HepG2 (cell line): ENCODE measurements around the gene MARCHF4. TPM values are rescaled to one million over a fixed set of nuclear protein-coding genes. Genes with fewer than 3 reads are reported as not detected.

Experiments used
- ATAC-seq: fragments of 200-7000 bp; cut with Tn5 transposase; 3 replicates; pipeline ENCODE4 v1.9.1; 2020; ENCODE audit warnings: mild to moderate bottlenecking, moderate library complexity
- BruUV-seq: library from RNA; stranded (reverse); fragments of 400-500 nt; replicated peaks from 2 replicates; lab custom pipeline; 2021; lab: Mats Ljungman, UMichigan
- CTCF ChIA-PET: fragments of 300-600 bp; formaldehyde crosslinking; extraction: SDS; loops from one replicate; lab custom pipeline; 2021; ENCODE audit warnings: low total read pairs, inconsistent platforms, low intra/inter-chr PET ratio; lab: Yijun Ruan, JAX
- POLR2A ChIA-PET: fragments of 350-600 bp; sonication (Branson Sonifier 250); formaldehyde crosslinking; loops from one replicate; lab custom pipeline; 2020; ENCODE audit warnings: antibody characterized with exemption, inconsistent platforms; lab: Yijun Ruan, JAX
- DNase-seq: peaks from one replicate; pipeline ENCODE4 v3.0.0-alpha.2; 2015; ENCODE audit warnings: low spot score
- FAIRE-seq: peaks from 3 replicates; lab custom pipeline; 2011; peaks lifted over from hg19 to GRCh38; lab: Jason Lieb, UNC
- H2AFZ ChIP-seq: one replicate; pipeline ENCODE4 v1.6.1; 2011; ENCODE audit warnings: low read length, inconsistent platforms
- H3K27ac ChIP-seq: fragments of 300-600 bp; 3 replicates; pipeline ENCODE4 v1.8.0; 2011; ENCODE audit warnings: mixed run types, mild to moderate bottlenecking, mixed read lengths, low read length, inconsistent platforms; ENCODE audit not compliant: insufficient read depth; ENCODE audit errors: extremely low read length
- H3K27me3 ChIP-seq, 2 experiments: fragments of 200-600 bp in 1 of 2; 2 replicates in 1 of 2; 3 replicates in 1 of 2; pipeline versions ENCODE4 v1.6.0 to v1.8.0; 2011; ENCODE audit warnings: low read length in 2 of 2, mild to moderate bottlenecking in 2 of 2, moderate library complexity in 2 of 2, inconsistent platforms in 1 of 2; ENCODE audit not compliant: insufficient read depth in 2 of 2, control insufficient read depth in 1 of 2
- H3K36me3 ChIP-seq, 2 experiments: fragments of 200-600 bp in 1 of 2; replicated peaks in 1 of 2; 2 replicates in 1 of 2; 3 replicates in 1 of 2; pipeline versions ENCODE4 v1.5.1 to v1.8.0; 2011; ENCODE audit warnings: low read length in 2 of 2, inconsistent platforms in 1 of 2; ENCODE audit not compliant: insufficient read depth in 2 of 2, control insufficient read depth in 1 of 2
- H3K4me1 ChIP-seq: 2 replicates; pipeline ENCODE4 v1.5.1; 2012; ENCODE audit warnings: low read length, inconsistent platforms; ENCODE audit not compliant: insufficient read depth
- H3K4me2 ChIP-seq: 2 replicates; pipeline ENCODE4 v1.6.0; 2011; ENCODE audit warnings: low read depth, low read length, inconsistent platforms
- H3K4me3 ChIP-seq, 3 experiments: fragments of 200-600 bp in 1 of 3; sonication (generic), shearing (Covaris generic) in 1 of 3; replicated peaks in 1 of 3; 2 replicates each; pipeline ENCODE4 v1.5.1; 2011 to 2016; ENCODE audit warnings: low read length in 3 of 3, inconsistent platforms in 2 of 3, low read depth in 2 of 3, mild to moderate bottlenecking in 2 of 3, control low read depth in 1 of 3, mixed read lengths in 1 of 3; ENCODE audit not compliant: insufficient read depth in 1 of 3
- H3K79me2 ChIP-seq: one replicate; pipeline ENCODE4 v1.6.1; 2011; ENCODE audit warnings: low read length, inconsistent platforms; ENCODE audit not compliant: insufficient read depth
- H3K9ac ChIP-seq: 2 replicates; pipeline ENCODE4 v1.6.0; 2011; ENCODE audit warnings: mild to moderate bottlenecking, low read depth, low read length, inconsistent platforms; ENCODE audit not compliant: insufficient read depth
- H3K9me3 ChIP-seq: 2 replicates; pipeline ENCODE4 v1.5.1; 2012; ENCODE audit warnings: mild to moderate bottlenecking, low read length
- H4K20me1 ChIP-seq: 2 replicates; pipeline ENCODE4 v1.6.0; 2011; ENCODE audit warnings: inconsistent platforms, mild to moderate bottlenecking, low read length, moderate library complexity; ENCODE audit not compliant: insufficient read depth
- ARHGAP35 ChIP-seq: sonication (generic); formaldehyde crosslinking; IDR thresholded peaks from 2 replicates; pipeline ENCODE4 v1.9.0; 2022; ENCODE audit warnings: mild to moderate bottlenecking, inconsistent platforms, moderate library complexity, missing genetic modification reagents, borderline replicate concordance
- ATF7-NPFF ChIP-seq: sonication (generic); formaldehyde crosslinking; IDR thresholded peaks from 2 replicates; pipeline ENCODE4 v1.8.1; 2023; ENCODE audit warnings: mild to moderate bottlenecking, low read depth, missing genetic modification reagents, moderate library complexity
- GPN1 ChIP-seq: sonication (generic); formaldehyde crosslinking; IDR thresholded peaks from 2 replicates; pipeline ENCODE4 v1.5.1; 2020; ENCODE audit warnings: missing genetic modification reagents, borderline replicate concordance
- RNF2 ChIP-seq: fragments of 450-650 bp; conservative IDR thresholded peaks from 2 replicates; pipeline ENCODE4 v1.6.1; 2016; ENCODE audit warnings: low read depth
- SP2 ChIP-seq: sonication (generic); formaldehyde crosslinking; IDR thresholded peaks from 2 replicates; pipeline ENCODE4 v1.5.1; 2020; ENCODE audit warnings: mild to moderate bottlenecking, missing genetic modification reagents
- STAG1 ChIP-seq: sonication (generic); formaldehyde crosslinking; IDR thresholded peaks from 2 replicates; pipeline ENCODE4 v1.4.0; 2020; ENCODE audit warnings: missing genetic modification reagents
- ZIK1 ChIP-seq: sonication (generic); formaldehyde crosslinking; IDR thresholded peaks from 2 replicates; pipeline ENCODE4 v1.5.0; 2020; ENCODE audit warnings: mild to moderate bottlenecking, low read depth, missing genetic modification reagents, borderline replicate concordance
- ZNF550 ChIP-seq: sonication (generic); formaldehyde crosslinking; IDR thresholded peaks from 2 replicates; pipeline ENCODE4 v1.4.0; 2020; ENCODE audit warnings: mild to moderate bottlenecking, missing genetic modification reagents, borderline replicate concordance
- ZNF615 ChIP-seq: sonication (generic); formaldehyde crosslinking; IDR thresholded peaks from 2 replicates; pipeline ENCODE4 v1.5.0; 2020; ENCODE audit warnings: mild to moderate bottlenecking, missing genetic modification reagents, borderline replicate concordance
- ZNF660 ChIP-seq: sonication (generic); formaldehyde crosslinking; IDR thresholded peaks from 2 replicates; pipeline ENCODE4 v1.5.1; 2020; ENCODE audit warnings: mild to moderate bottlenecking, low read depth, missing genetic modification reagents, borderline replicate concordance
- ZNF790 ChIP-seq: sonication (generic); formaldehyde crosslinking; IDR thresholded peaks from 2 replicates; pipeline ENCODE4 v1.8.0; 2022; ENCODE audit warnings: missing genetic modification reagents, mild to moderate bottlenecking, borderline replicate concordance
- whole genome bisulfite sequencing: methylation state at CpG from one replicate; pipeline ENCODE4 v1.1.6; 2017; ENCODE audit warnings: low lambda C conversion rate; 5-methylcytosine and 5-hydroxymethylcytosine counted together
- in situ Hi-C: cut with HindIII; loops from 2 replicates; pipeline ENCODE4 v1.10.0; 2017; ENCODE audit warnings: low pct_unique_long_range_greater_than_20kb; ENCODE audit not compliant: extremely low pct_ligation_motif_present
- intact Hi-C: fragments of 100-400 bp; cut with micrococcal nuclease; formaldehyde crosslinking; loops from one replicate; pipeline ENCODE4 v1.10.0; 2022; ENCODE audit not compliant: unreplicated experiment
- polyA plus RNA-seq, 8 experiments: library from polyadenylated mRNA; depleted of rRNA in 3 of 8; stranded (reverse) in 7 of 8; unstranded in 1 of 8; fragments of >200 nt; fragmentation: Illumina TruSeq in 4 of 8; extraction: Trizol in 4 of 8; gene quantifications; 2 replicates each; pipeline versions ENCODE4 v1.2.1 to v1.2.3, GENCODE V29; 2011 to 2016; ENCODE audit warnings: low read depth in 4 of 8, missing spikeins in 1 of 8, mixed read lengths in 1 of 8; ENCODE audit not compliant: insufficient read depth in 1 of 8
- total RNA-seq, 5 experiments: library from RNA; depleted of rRNA; stranded (reverse); fragments of >200 nt; fragmentation: Illumina TruSeq; extraction: Trizol; gene quantifications; 2 replicates each; pipeline ENCODE4 v1.2.3, GENCODE V29; 2016; ENCODE audit warnings: low read depth in 1 of 5
- TF ChIP-seq, protein P1 (sequence below): sonication (generic); formaldehyde crosslinking; IDR thresholded peaks from 2 replicates; pipeline ENCODE4 v1.8.0; 2022; ENCODE audit warnings: missing genetic modification reagents, mild to moderate bottlenecking, inconsistent platforms, borderline replicate concordance
- TF ChIP-seq, protein P2 (sequence below): sonication (generic); formaldehyde crosslinking; IDR thresholded peaks from 2 replicates; pipeline ENCODE4 v1.5.0; 2020; ENCODE audit warnings: mild to moderate bottlenecking, missing genetic modification reagents, moderate library complexity

The MARCHF4 gene
- total and polyA plus RNA-seq, 2 of the 13 experiments (the other 11 are each of a cell fraction or from before 2014, with no cell fraction given) = not detected

DNA sequence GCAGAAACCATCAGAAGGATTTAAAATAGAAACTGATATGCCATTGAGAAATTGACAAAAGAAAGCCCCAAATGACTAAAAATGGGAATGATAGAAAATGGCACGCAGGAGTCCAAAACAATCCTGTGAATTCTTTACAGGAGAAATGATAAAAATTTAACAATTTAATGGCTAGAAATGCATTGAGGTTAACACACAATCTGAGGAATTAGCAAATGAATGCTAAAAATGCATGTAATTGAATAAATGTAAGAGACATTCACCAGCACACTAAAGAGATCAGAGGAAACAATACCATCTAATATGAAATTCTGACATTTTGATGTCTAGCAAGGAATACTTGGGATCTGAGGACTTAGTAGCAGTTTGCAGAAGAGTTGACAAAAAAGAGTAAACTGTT lies 37.0 kb downstream of the MARCHF4 start:
- CTCF ChIA-PET = no interaction called here
- H3K27me3 ChIP-seq = peaks cover 5 to 40% of the 10 kb centered on the region in 2 experiments; a peak in 4 of 5 replicates
- no peak for ATAC-seq
- no peak for DNase-seq
- in situ Hi-C loops = no loop called here
- no TSS peak for BruUV-seq
- no peaks in the 10 kb centered on the region for H3K9me3 ChIP-seq
- WGBS = 27% methylated on average over 1 of the region's 1 CpG
- no peaks in the 10 kb centered on the region for H4K20me1 ChIP-seq
- no peak overlapping the region for H2AFZ ChIP-seq
- no peak overlapping the region for H3K27ac ChIP-seq
- POLR2A ChIA-PET = no interaction called here
- TF ChIP-seq ZNF790 (CRISPR knock-in tag) = no peak
- no peak for TF ChIP-seq ATF7-NPFF (CRISPR knock-in tag)
- TF ChIP-seq, protein P1, sequence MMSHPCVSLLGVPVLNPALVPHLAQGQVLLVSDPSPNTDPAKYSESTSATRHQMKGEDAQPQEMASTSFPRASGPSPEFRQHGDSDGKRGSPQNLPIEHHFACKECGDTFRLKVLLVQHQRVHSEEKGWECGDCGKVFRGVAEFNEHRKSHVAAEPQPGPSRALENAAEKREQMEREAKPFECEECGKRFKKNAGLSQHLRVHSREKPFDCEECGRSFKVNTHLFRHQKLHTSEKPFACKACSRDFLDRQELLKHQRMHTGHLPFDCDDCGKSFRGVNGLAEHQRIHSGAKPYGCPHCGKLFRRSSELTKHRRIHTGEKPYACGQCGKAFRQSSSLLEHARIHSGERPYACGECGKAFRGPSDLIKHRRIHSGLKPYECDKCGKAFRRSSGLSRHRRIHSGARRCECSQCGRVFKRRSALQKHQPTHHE (CRISPR knock-in tag) = no peak
- no peak for TF ChIP-seq SP2
- no peak for TF ChIP-seq ZNF660 (CRISPR knock-in tag)
- no peak for FAIRE-seq
- H3K4me2 ChIP-seq = no peak overlapping the region
- intact Hi-C loops = no loop called here
- no peak overlapping the region for H3K4me3 ChIP-seq
- no peak overlapping the region for H3K9ac ChIP-seq
- H3K79me2 ChIP-seq = no peaks in the 10 kb centered on the region
- H3K36me3 ChIP-seq = no peaks in the 10 kb centered on the region
- H3K4me1 ChIP-seq = no peaks in the 10 kb centered on the region

DNA sequence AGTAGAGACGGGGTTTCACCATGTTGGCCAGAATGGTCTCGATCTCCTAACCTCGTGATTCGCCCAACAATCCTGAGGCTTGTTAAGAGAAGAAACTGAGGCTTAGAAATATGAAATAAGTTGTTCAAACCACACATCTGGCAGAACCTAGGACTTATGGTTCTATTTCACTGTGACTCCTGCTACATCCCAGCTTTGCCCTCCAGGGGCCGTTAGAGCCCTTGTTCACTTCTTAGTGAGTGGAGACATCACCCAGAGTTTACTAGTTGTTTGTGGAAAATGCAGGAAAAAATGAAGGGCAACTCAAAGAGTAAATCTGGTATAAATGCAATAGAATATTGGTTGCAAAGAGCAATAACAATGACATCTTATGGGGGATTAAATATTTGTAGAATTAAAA lies 43.9 kb downstream of the MARCHF4 start:
- CTCF ChIA-PET = no interaction called here
- POLR2A ChIA-PET = no interaction called here
- no peak overlapping the region for H3K27ac ChIP-seq
- no peaks in the 10 kb centered on the region for H3K79me2 ChIP-seq
- H3K9ac ChIP-seq = no peak overlapping the region
- H3K36me3 ChIP-seq = no peaks in the 10 kb centered on the region
- no peak overlapping the region for H3K4me3 ChIP-seq
- peak; percentile 25 for DNase-seq
- no peaks in the 10 kb centered on the region for H3K4me1 ChIP-seq
- in situ Hi-C loops (no loop called here), intact Hi-C loops (loop anchor here (1.0 kb wide), 1 partner anchor 76 kb away; no protein-coding TSS in a partner anchor)
- peak; percentile 90 for ATAC-seq
- no peak overlapping the region for H3K4me2 ChIP-seq
- peaks cover 0 to 5% of the 10 kb centered on the region in 2 experiments; a peak in 2 of 5 replicates for H3K27me3 ChIP-seq
- H2AFZ ChIP-seq = no peak overlapping the region
- H4K20me1 ChIP-seq = no peaks in the 10 kb centered on the region
- TF ChIP-seq RNF2 (no peak), ZIK1 (CRISPR knock-in tag) (no peak), STAG1 (CRISPR knock-in tag) (peak; percentile 54), ZNF615 (no peak), ZNF550 (CRISPR knock-in tag) (no peak), GPN1 (CRISPR knock-in tag) (no peak), ARHGAP35 (no peak)
- TF ChIP-seq, protein P2, sequence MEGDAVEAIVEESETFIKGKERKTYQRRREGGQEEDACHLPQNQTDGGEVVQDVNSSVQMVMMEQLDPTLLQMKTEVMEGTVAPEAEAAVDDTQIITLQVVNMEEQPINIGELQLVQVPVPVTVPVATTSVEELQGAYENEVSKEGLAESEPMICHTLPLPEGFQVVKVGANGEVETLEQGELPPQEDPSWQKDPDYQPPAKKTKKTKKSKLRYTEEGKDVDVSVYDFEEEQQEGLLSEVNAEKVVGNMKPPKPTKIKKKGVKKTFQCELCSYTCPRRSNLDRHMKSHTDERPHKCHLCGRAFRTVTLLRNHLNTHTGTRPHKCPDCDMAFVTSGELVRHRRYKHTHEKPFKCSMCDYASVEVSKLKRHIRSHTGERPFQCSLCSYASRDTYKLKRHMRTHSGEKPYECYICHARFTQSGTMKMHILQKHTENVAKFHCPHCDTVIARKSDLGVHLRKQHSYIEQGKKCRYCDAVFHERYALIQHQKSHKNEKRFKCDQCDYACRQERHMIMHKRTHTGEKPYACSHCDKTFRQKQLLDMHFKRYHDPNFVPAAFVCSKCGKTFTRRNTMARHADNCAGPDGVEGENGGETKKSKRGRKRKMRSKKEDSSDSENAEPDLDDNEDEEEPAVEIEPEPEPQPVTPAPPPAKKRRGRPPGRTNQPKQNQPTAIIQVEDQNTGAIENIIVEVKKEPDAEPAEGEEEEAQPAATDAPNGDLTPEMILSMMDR = peak; percentile 50
- BruUV-seq = no TSS peak
- WGBS = 2% methylated on average over 5 of the region's 5 CpGs
- no peaks in the 10 kb centered on the region for H3K9me3 ChIP-seq
- peak; percentile 21 for FAIRE-seq
